Body of pancreas (tissue), 4 donors: ENCODE measurements around the gene CBFA2T3. TPM values are rescaled to one million over a fixed set of nuclear protein-coding genes. Genes with fewer than 3 reads are reported as not detected.

Source experiments
- ATAC-seq: fragments of 150-250 bp; one replicate; pipeline ENCODE4 v1.9.1; 2016
- DNase-seq, 4 donors: peaks; one replicate each; pipeline ENCODE4 v3.0.0-alpha.2; 2019
- H3K27ac ChIP-seq, 4 donors: fragments of 200-600 bp; sonication (generic); 1 replicate in 3 of 4; 2 replicates in 1 of 4; pipeline versions ENCODE4 v1.5.1 to v1.6.1; 2016 to 2019; ENCODE audit warnings: mild to moderate bottlenecking in 1 of 4, mixed read lengths in 1 of 4, moderate library complexity in 1 of 4
- H3K27me3 ChIP-seq, 2 donors: fragments of 200-600 bp; sonication (generic); one replicate each; pipeline ENCODE4 v1.6.0; 2016; ENCODE audit warnings: mild to moderate bottlenecking in 1 of 2
- H3K36me3 ChIP-seq, 2 donors: fragments of 200-600 bp; sonication (generic); replicated peaks in 1 of 2; 2 replicates each; pipeline ENCODE4 v1.5.1; 2016; ENCODE audit warnings: low read depth in 2 of 2; ENCODE audit not compliant: insufficient read depth in 1 of 2
- H3K4me1 ChIP-seq: fragments of 200-600 bp; sonication (generic); one replicate; pipeline ENCODE4 v1.6.0; 2016
- H3K4me3 ChIP-seq, 2 donors: fragments of 200-600 bp; sonication (generic); 1 replicate in 1 of 2; 2 replicates in 1 of 2; pipeline ENCODE4 v1.5.1; 2016 to 2019
- H3K9me3 ChIP-seq, 3 donors: fragments of 200-600 bp; sonication (generic); 1 replicate in 2 of 3; 2 replicates in 1 of 3; pipeline ENCODE4 v1.5.1; 2016
- POLR2A ChIP-seq, 3 donors: fragments of 450-650 bp; IDR thresholded peaks; one replicate each; pipeline ENCODE4 v1.6.1; 2016; ENCODE audit warnings: antibody characterized with exemption in 3 of 3, mild to moderate bottlenecking in 2 of 3
- WGBS, 2 donors: methylation state at CpG; one replicate each; pipeline ENCODE4 v1.1.5; 2017; 5-methylcytosine and 5-hydroxymethylcytosine counted together
- intact Hi-C: fragments of 100-400 bp; cut with DNase I; formaldehyde crosslinking; loops from one replicate; pipeline ENCODE4 v1.15.1; 2023
- total RNA-seq, 2 donors: library from RNA; depleted of rRNA; stranded (reverse); fragments of >200 nt; gene quantifications; one replicate each; pipeline ENCODE4 v1.1.0, GENCODE V29; 2016
- TF ChIP-seq, protein P1 (sequence below), 7 experiments: fragments of 450-650 bp in 4 of 7; fragments of 200-600 bp in 3 of 7; sonication (generic) in 3 of 7; IDR thresholded peaks; one replicate each; pipeline ENCODE4 v1.5.1; 2016 to 2019; ENCODE audit warnings: antibody characterized with exemption in 7 of 7

Gene CBFA2T3
- total RNA-seq, 2 donors from 2014 or later: 7.8 to 16.2 TPM

GRCh38 chr16:88968589-88969280 lies 8.3 kb downstream of the CBFA2T3 start:
- Histone ChIP-seq H3K27me3 (no peaks in the 10 kb centered on the region), H3K4me3 (no peak overlapping the region), H3K27ac (no peak overlapping the region), H3K9me3 (no peaks in the 10 kb centered on the region), H3K36me3 (no peaks in the 10 kb centered on the region), H3K4me1 (no peaks in the 10 kb centered on the region)
- intact Hi-C loops: no loop called here
- 53 to 59% methylated on average over 14 to 31 of the region's 31 CpGs for WGBS, 2 donors
- DNase-seq (no peak), ATAC-seq (no peak)
- TF ChIP-seq, protein P1, sequence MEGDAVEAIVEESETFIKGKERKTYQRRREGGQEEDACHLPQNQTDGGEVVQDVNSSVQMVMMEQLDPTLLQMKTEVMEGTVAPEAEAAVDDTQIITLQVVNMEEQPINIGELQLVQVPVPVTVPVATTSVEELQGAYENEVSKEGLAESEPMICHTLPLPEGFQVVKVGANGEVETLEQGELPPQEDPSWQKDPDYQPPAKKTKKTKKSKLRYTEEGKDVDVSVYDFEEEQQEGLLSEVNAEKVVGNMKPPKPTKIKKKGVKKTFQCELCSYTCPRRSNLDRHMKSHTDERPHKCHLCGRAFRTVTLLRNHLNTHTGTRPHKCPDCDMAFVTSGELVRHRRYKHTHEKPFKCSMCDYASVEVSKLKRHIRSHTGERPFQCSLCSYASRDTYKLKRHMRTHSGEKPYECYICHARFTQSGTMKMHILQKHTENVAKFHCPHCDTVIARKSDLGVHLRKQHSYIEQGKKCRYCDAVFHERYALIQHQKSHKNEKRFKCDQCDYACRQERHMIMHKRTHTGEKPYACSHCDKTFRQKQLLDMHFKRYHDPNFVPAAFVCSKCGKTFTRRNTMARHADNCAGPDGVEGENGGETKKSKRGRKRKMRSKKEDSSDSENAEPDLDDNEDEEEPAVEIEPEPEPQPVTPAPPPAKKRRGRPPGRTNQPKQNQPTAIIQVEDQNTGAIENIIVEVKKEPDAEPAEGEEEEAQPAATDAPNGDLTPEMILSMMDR (IDR thresholded peaks at IDR 0.05): no peak
- no peak for TF ChIP-seq POLR2A (IDR thresholded peaks at IDR 0.05)

DNA sequence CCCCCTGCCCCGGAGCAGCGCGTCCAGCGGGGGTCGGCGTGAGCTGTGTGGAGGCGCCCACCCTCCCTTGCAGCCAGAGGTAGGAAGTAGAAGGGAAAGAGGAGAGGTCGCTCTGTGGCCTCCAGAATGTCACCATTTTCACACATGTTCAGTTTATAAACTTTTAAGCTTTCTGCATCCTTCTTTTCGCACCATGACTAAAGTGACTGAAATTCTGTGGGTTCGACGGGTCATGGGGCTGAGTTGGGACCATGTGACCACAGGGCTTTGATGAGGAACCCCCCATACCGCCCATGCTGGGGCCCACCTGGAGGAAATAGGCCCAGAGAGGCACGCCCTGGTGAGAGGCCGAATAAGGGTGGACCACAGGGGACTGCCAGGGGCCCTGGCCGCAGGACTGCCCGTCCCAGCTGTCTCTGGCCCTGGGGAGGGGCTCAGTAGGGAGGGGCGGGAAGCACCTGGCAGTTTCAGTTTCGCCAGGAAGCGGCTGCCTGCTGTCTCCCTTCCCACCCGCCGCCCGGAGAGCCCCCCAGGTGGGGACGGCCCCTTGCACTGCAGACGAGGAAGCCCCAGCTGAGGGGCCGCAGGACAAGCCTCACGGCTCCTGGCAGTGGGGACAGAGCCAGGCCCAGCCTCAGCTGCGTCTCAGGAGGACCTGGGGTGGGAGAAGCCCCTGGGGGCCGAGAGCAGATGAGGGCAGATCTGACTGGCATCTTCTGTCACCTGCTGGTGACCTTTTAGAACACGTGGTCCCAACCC lies 9.0 kb downstream of the CBFA2T3 start:
- TF ChIP-seq, protein P1 (IDR thresholded peaks at IDR 0.05): no peak
- no peak for TF ChIP-seq POLR2A (IDR thresholded peaks at IDR 0.05)
- H3K27me3 ChIP-seq: no peaks in the 10 kb centered on the region

GRCh38 chr16:88966986-88967829 lies 9.8 kb downstream of the CBFA2T3 start:
- ATAC-seq (no peak), DNase-seq (no peak)
- Histone ChIP-seq H3K4me1 (no peaks in the 10 kb centered on the region), H3K36me3 (no peaks in the 10 kb centered on the region), H3K27me3 (no peaks in the 10 kb centered on the region), H3K27ac (no peak overlapping the region), H3K9me3 (no peaks in the 10 kb centered on the region), H3K4me3 (no peak overlapping the region)
- 44 to 63% methylated on average over 26 to 43 of the region's 47 CpGs for WGBS, 2 donors
- TF ChIP-seq POLR2A (IDR thresholded peaks at IDR 0.05): no peak
- TF ChIP-seq, protein P1 (IDR thresholded peaks at IDR 0.05): no peak
- intact Hi-C loops: no loop called here

More for the DNA sequence above, 9.0 kb downstream of the CBFA2T3 start:
- intact Hi-C loops: no loop called here
- ATAC-seq (no peak), DNase-seq (no peak)
- H3K27ac ChIP-seq: no peak overlapping the region
- H3K9me3 ChIP-seq: no peaks in the 10 kb centered on the region
- H3K4me1 ChIP-seq: no peaks in the 10 kb centered on the region
- H3K36me3 ChIP-seq: no peaks in the 10 kb centered on the region
- H3K4me3 ChIP-seq: no peak overlapping the region
- 32 to 36% methylated on average over 22 to 25 of the region's 29 CpGs for WGBS, 2 donors

GRCh38 chr16:88965826-88966480 lies 11.1 kb downstream of the CBFA2T3 start:
- Histone ChIP-seq H3K4me3 (no peak overlapping the region), H3K4me1 (no peaks in the 10 kb centered on the region), H3K9me3 (no peaks in the 10 kb centered on the region), H3K27ac (no peak overlapping the region), H3K27me3 (no peaks in the 10 kb centered on the region), H3K36me3 (no peaks in the 10 kb centered on the region)
- ATAC-seq (no peak), DNase-seq (no peak)
- WGBS, 2 donors: 66 to 77% methylated on average over 13 to 19 of the region's 19 CpGs
- TF ChIP-seq POLR2A (IDR thresholded peaks at IDR 0.05): no peak
- TF ChIP-seq, protein P1 (IDR thresholded peaks at IDR 0.05): no peak
- intact Hi-C loops: no loop called here
